Mesendoderm (in vitro differentiated cells): ENCODE results near the gene ANKHD1.

Source experiments
- DNase-seq: peaks from one replicate; pipeline ENCODE4 v3.0.0; 2013
- H2AK5ac ChIP-seq: 2 replicates; pipeline ENCODE4 v1.6.1; 2013; ENCODE audit warnings: low read length, inconsistent platforms
- H2BK120ac ChIP-seq: 2 replicates; pipeline ENCODE4 v1.6.1; 2013; ENCODE audit warnings: low read depth, mild to moderate bottlenecking, low read length, moderate library complexity, mixed read lengths
- H2BK15ac ChIP-seq: replicated peaks from 2 replicates; pipeline ENCODE4 v1.6.1; 2013; ENCODE audit warnings: low read depth, mild to moderate bottlenecking, moderate library complexity
- H2BK5ac ChIP-seq: 2 replicates; pipeline ENCODE4 v1.6.1; 2013; ENCODE audit warnings: low read length, inconsistent platforms
- H3K18ac ChIP-seq: 2 replicates; pipeline ENCODE4 v1.6.1; 2013; ENCODE audit warnings: mild to moderate bottlenecking, low read length, mixed read lengths
- H3K23ac ChIP-seq: one replicate; pipeline ENCODE4 v1.6.1; 2013; ENCODE audit warnings: low read length
- H3K27ac ChIP-seq: 2 replicates; pipeline ENCODE4 v1.5.1; 2013; ENCODE audit warnings: low read depth, mild to moderate bottlenecking, inconsistent platforms, low read length, moderate library complexity
- H3K27me3 ChIP-seq: 2 replicates; pipeline ENCODE4 v1.6.1; 2013; ENCODE audit warnings: low read length, control low read depth, mild to moderate bottlenecking, inconsistent platforms; ENCODE audit not compliant: insufficient read depth, poor library complexity
- H3K36me3 ChIP-seq: 2 replicates; pipeline ENCODE4 v1.6.1; 2013; ENCODE audit warnings: low read length, inconsistent platforms; ENCODE audit not compliant: control insufficient read depth, insufficient read depth
- H3K4ac ChIP-seq: one replicate; pipeline ENCODE4 v1.6.1; 2013; ENCODE audit warnings: low read depth, mild to moderate bottlenecking, low read length, moderate library complexity
- H3K4me1 ChIP-seq: 2 replicates; pipeline ENCODE4 v1.6.1; 2013; ENCODE audit warnings: low read depth, low read length, inconsistent platforms; ENCODE audit not compliant: control insufficient read depth
- H3K4me2 ChIP-seq: 2 replicates; pipeline ENCODE4 v1.6.1; 2013; ENCODE audit warnings: low read length
- H3K4me3 ChIP-seq: 2 replicates; pipeline ENCODE4 v1.5.1; 2013; ENCODE audit warnings: mild to moderate bottlenecking, low read length
- H3K56ac ChIP-seq: one replicate; pipeline ENCODE4 v1.6.1; 2013; ENCODE audit warnings: low read length
- H3K79me1 ChIP-seq: 2 replicates; pipeline ENCODE4 v1.6.1; 2013; ENCODE audit warnings: low read length, inconsistent platforms
- H3K79me2 ChIP-seq: 2 replicates; pipeline ENCODE4 v1.6.1; 2013; ENCODE audit warnings: mild to moderate bottlenecking, low read length; ENCODE audit not compliant: control insufficient read depth, insufficient read depth
- H3K9ac ChIP-seq: 2 replicates; pipeline ENCODE4 v1.6.1; 2013; ENCODE audit warnings: low read length, inconsistent platforms
- H4K5ac ChIP-seq: one replicate; pipeline ENCODE4 v1.6.1; 2013; ENCODE audit warnings: low read length
- H4K8ac ChIP-seq: one replicate; pipeline ENCODE4 v1.6.1; 2013; ENCODE audit warnings: low read depth, mild to moderate bottlenecking, control low read depth, low read length, moderate library complexity
- WGBS: extraction: QIAGEN DNeasy Blood & Tissue Kit; methylation state at CpG from one replicate; pipeline ENCODE4 v1.1.7; 2013; ENCODE audit warnings: low lambda C conversion rate, missing lambda C conversion rate; ENCODE audit not compliant: insufficient coverage; ENCODE audit errors: extremely low coverage; 5-methylcytosine and 5-hydroxymethylcytosine counted together

The ANKHD1 gene

GRCh38 chr5:140362875-140363630, 38.6 kb upstream of the ANKHD1 start:
- H2BK15ac ChIP-seq = no peak overlapping the region
- H3K18ac ChIP-seq = no peak overlapping the region
- peak overlapping the region; percentile 94 for H3K56ac ChIP-seq
- no peak overlapping the region for H3K27ac ChIP-seq
- no peak overlapping the region for H2BK120ac ChIP-seq
- no peak overlapping the region for H4K8ac ChIP-seq
- H4K5ac ChIP-seq = no peak overlapping the region
- H3K36me3 ChIP-seq = no peaks in the 10 kb centered on the region
- no peak overlapping the region for H2BK5ac ChIP-seq
- no peak overlapping the region for H3K4ac ChIP-seq
- H3K4me3 ChIP-seq = peak overlapping the region; percentile 25
- peak; percentile 90 for DNase-seq
- no peak overlapping the region for H3K23ac ChIP-seq
- WGBS = no CpG with 5 or more reads among the region's 29 CpGs
- peak overlapping the region; percentile 97 for H3K4me2 ChIP-seq
- H3K79me1 ChIP-seq = no peaks in the 10 kb centered on the region
- H2AK5ac ChIP-seq = no peak overlapping the region
- peak overlapping the region; percentile 72 for H3K9ac ChIP-seq
- H3K27me3 ChIP-seq = no peaks in the 10 kb centered on the region
- H3K79me2 ChIP-seq = no peaks in the 10 kb centered on the region
- no peaks in the 10 kb centered on the region for H3K4me1 ChIP-seq

GRCh38 chr5:140363631-140364471, 37.8 kb upstream of the ANKHD1 start:
- Histone ChIP-seq H3K4me2 (peak overlapping the region; percentile 97), H3K36me3 (no peaks in the 10 kb centered on the region), H3K56ac (peak overlapping the region; percentile 94), H2AK5ac (no peak overlapping the region), H3K4me1 (no peaks in the 10 kb centered on the region), H3K79me2 (no peaks in the 10 kb centered on the region), H2BK120ac (no peak overlapping the region), H2BK15ac (no peak overlapping the region), H3K4ac (no peak overlapping the region), H3K27ac (no peak overlapping the region), H2BK5ac (no peak overlapping the region), H4K5ac (no peak overlapping the region), H3K27me3 (no peaks in the 10 kb centered on the region), H3K79me1 (no peaks in the 10 kb centered on the region), H3K23ac (no peak overlapping the region), H4K8ac (no peak overlapping the region), H3K9ac (peak overlapping the region; percentile 72), H3K18ac (no peak overlapping the region), H3K4me3 (no peak overlapping the region)
- no CpG with 5 or more reads among the region's 20 CpGs for WGBS
- DNase-seq = no peak

GRCh38 chr5:140364472-140364765, 37.2 kb upstream of the ANKHD1 start:
- no peak overlapping the region for H4K5ac ChIP-seq
- DNase-seq = no peak
- H3K4me1 ChIP-seq = no peaks in the 10 kb centered on the region
- H3K18ac ChIP-seq = no peak overlapping the region
- H2AK5ac ChIP-seq = no peak overlapping the region
- no peaks in the 10 kb centered on the region for H3K27me3 ChIP-seq
- H4K8ac ChIP-seq = no peak overlapping the region
- no peak overlapping the region for H2BK5ac ChIP-seq
- no peak overlapping the region for H3K4me2 ChIP-seq
- no peak overlapping the region for H3K9ac ChIP-seq
- H3K27ac ChIP-seq = no peak overlapping the region
- H3K79me2 ChIP-seq = no peaks in the 10 kb centered on the region
- no peak overlapping the region for H3K56ac ChIP-seq
- WGBS = no CpG with 5 or more reads among the region's 3 CpGs
- no peaks in the 10 kb centered on the region for H3K79me1 ChIP-seq
- no peak overlapping the region for H3K4ac ChIP-seq
- no peaks in the 10 kb centered on the region for H3K36me3 ChIP-seq
- H2BK15ac ChIP-seq = no peak overlapping the region
- H3K23ac ChIP-seq = no peak overlapping the region
- no peak overlapping the region for H2BK120ac ChIP-seq
- no peak overlapping the region for H3K4me3 ChIP-seq

- Histone ChIP-seq H2BK5ac (no peak overlapping the region), H3K27ac (no peak overlapping the region), H3K23ac (no peak overlapping the region), H2BK120ac (no peak overlapping the region), H3K4me2 (no peak overlapping the region), H3K79me1 (no peaks in the 10 kb centered on the region), H2AK5ac (no peak overlapping the region), H3K27me3 (no peaks in the 10 kb centered on the region), H4K8ac (no peak overlapping the region), H3K36me3 (no peaks in the 10 kb centered on the region), H3K4ac (no peak overlapping the region), H3K9ac (no peak overlapping the region), H4K5ac (no peak overlapping the region), H3K4me3 (no peak overlapping the region), H3K56ac (no peak overlapping the region), H3K79me2 (no peaks in the 10 kb centered on the region), H2BK15ac (no peak overlapping the region), H3K4me1 (no peaks in the 10 kb centered on the region), H3K18ac (no peak overlapping the region)
- no peak for DNase-seq
- no CpG with 5 or more reads among the region's 3 CpGs for WGBS
These were observed 36.4 kb upstream of the ANKHD1 start for GRCh38 chr5:140365282-140365681.

- Histone ChIP-seq H2AK5ac (no peak overlapping the region), H3K4me3 (no peak overlapping the region), H2BK120ac (no peak overlapping the region), H3K4ac (no peak overlapping the region), H4K5ac (no peak overlapping the region), H2BK15ac (no peak overlapping the region), H3K79me1 (no peaks in the 10 kb centered on the region), H3K56ac (no peak overlapping the region), H3K4me1 (no peaks in the 10 kb centered on the region), H3K23ac (no peak overlapping the region), H3K9ac (no peak overlapping the region), H3K27ac (no peak overlapping the region), H3K36me3 (no peaks in the 10 kb centered on the region), H3K27me3 (no peaks in the 10 kb centered on the region), H3K79me2 (no peaks in the 10 kb centered on the region), H3K4me2 (no peak overlapping the region), H4K8ac (no peak overlapping the region), H3K18ac (no peak overlapping the region), H2BK5ac (no peak overlapping the region)
- no CpG with 5 or more reads among the region's 4 CpGs for WGBS
- no peak for DNase-seq
These were observed 35.7 kb upstream of the ANKHD1 start for GRCh38 chr5:140365941-140366340.
